GM21619 (cell line): ENCODE measurements around the gene TBC1D12.

Experiments used
- ATAC-seq: cut with Tn5 transposase; IDR thresholded peaks from one replicate; pipeline ENCODE4 v1.9.1; 2021; ENCODE audit not compliant: unreplicated experiment

Gene TBC1D12

GRCh38 chr10:94405406-94405805, 3.1 kb downstream of the TBC1D12 start:
- ATAC-seq, result no peak

GRCh38 chr10:94407668-94408067, 5.3 kb downstream of the TBC1D12 start:
- no peak for ATAC-seq

- no peak for ATAC-seq
Observed at GRCh38 chr10:94409021-94409657, 6.8 kb downstream of the TBC1D12 start.

- ATAC-seq, result no peak
Observed at GRCh38 chr10:94411304-94411703, 9.0 kb downstream of the TBC1D12 start.

- ATAC-seq, result no peak
Observed at GRCh38 chr10:94412449-94412848, 10.1 kb downstream of the TBC1D12 start.

GRCh38 chr10:94413361-94413760, 11.0 kb downstream of the TBC1D12 start:
- ATAC-seq, result no peak

GRCh38 chr10:94416896-94417295, 14.6 kb downstream of the TBC1D12 start:
- ATAC-seq, result no peak

GRCh38 chr10:94417321-94417720, 15.0 kb downstream of the TBC1D12 start:
- ATAC-seq, result no peak

GRCh38 chr10:94420516-94420915, 18.2 kb downstream of the TBC1D12 start:
- no peak for ATAC-seq

GRCh38 chr10:94420998-94421528, 18.7 kb downstream of the TBC1D12 start:
- no peak for ATAC-seq

GRCh38 chr10:94423627-94424026, 21.3 kb downstream of the TBC1D12 start:
- ATAC-seq, result no peak

GRCh38 chr10:94424714-94425337, 22.5 kb downstream of the TBC1D12 start:
- no peak for ATAC-seq

GRCh38 chr10:94425942-94426341, 23.6 kb downstream of the TBC1D12 start:
- no peak for ATAC-seq

GRCh38 chr10:94427166-94427565, 24.8 kb downstream of the TBC1D12 start:
- no peak for ATAC-seq

- ATAC-seq, result no peak
Observed at GRCh38 chr10:94428766-94429707, 26.7 kb downstream of the TBC1D12 start.

GRCh38 chr10:94430701-94431100, 28.4 kb downstream of the TBC1D12 start:
- no peak for ATAC-seq

GRCh38 chr10:94432443-94432842, 30.1 kb downstream of the TBC1D12 start:
- no peak for ATAC-seq

- ATAC-seq, result no peak
Observed at GRCh38 chr10:94439275-94439861, 37.0 kb downstream of the TBC1D12 start.

GRCh38 chr10:94440096-94440495, 37.8 kb downstream of the TBC1D12 start:
- ATAC-seq, result no peak

- no peak for ATAC-seq
Observed at GRCh38 chr10:94443047-94443446, 40.7 kb downstream of the TBC1D12 start.

- ATAC-seq, result no peak
Observed at GRCh38 chr10:94443549-94443948, 41.2 kb downstream of the TBC1D12 start.
